ENCODE results near the gene KRT25.
A peak's percentile ranks its signal among the peaks of the same experiment; 100 is the strongest.

Gene KRT25, protein sequence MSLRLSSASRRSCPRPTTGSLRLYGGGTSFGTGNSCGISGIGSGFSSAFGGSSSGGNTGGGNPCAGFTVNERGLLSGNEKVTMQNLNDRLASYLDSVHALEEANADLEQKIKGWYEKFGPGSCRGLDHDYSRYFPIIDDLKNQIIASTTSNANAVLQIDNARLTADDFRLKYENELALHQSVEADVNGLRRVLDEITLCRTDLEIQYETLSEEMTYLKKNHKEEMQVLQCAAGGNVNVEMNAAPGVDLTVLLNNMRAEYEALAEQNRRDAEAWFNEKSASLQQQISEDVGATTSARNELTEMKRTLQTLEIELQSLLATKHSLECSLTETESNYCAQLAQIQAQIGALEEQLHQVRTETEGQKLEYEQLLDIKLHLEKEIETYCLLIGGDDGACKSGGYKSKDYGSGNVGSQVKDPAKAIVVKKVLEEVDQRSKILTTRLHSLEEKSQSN

DNA sequence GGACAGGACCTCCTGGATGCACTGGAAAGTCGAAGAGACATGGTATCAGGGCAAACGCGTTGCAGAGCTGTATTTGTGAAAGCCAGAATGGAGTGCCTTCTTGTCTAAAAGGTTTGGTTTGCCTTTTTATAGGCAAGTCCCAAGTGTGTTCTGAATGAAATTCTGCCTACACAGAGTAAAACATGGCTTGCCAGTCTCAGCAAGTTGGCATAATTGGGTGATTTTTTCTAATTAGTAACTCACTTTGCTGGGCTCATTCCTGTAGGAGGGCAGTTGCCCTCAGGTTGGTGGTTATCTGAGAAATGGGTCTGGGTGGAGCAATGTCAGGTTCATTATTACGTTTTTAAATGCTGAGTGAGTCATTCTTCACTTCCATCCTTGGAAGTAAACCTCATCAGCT lies at the start of gene KRT25:
KRT25 (minus strand) TSS at position 101 of the 400 bp plus-strand sequence; CDS start at position 41, 60 bp downstream.
- no peak for DNase-seq

DNA sequence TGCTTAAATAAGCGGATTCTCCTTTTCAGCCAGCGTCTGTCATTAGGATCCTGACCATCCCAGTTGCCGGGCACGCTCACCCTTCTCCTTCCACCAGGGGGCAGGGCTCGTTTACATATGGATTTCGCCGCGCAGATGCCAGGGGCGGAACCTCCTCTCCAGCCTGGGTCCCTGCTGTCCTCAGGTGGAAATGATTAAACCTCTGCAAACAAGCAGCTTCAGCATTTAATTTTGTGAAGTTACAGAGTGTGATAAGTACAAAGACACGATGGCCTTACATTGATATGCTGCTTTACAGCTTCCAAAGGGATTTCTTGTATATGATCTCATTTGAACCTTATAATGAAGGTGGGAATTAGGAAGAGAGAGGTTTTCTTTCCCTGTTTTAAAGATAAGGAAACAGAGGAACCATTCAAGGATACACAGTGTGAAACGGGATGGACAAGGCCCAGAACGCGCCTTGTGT lies 48.5 kb upstream of the KRT25 start:
- DNase-seq = peak; percentile 23

DNA sequence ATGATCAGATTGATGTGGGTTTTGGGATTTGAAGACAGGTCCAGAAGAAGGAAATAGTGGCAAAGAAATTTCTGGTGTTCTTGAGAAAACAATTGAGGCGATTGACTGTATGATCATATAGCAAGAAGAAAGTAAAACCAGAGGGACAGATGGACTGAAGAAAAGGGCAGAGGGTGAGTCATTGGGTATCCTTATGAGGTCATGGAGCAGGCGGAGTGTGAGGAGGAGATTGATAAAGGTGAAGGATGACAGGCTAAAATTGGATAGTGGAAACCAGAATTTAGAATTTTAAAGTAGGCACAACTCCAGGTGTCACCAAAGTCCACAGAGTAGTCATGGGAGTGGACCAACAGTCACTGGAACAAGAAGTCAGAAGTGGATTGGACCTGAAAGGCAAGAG lies 46.0 kb upstream of the KRT25 start:
- DNase-seq = no peak

DNA sequence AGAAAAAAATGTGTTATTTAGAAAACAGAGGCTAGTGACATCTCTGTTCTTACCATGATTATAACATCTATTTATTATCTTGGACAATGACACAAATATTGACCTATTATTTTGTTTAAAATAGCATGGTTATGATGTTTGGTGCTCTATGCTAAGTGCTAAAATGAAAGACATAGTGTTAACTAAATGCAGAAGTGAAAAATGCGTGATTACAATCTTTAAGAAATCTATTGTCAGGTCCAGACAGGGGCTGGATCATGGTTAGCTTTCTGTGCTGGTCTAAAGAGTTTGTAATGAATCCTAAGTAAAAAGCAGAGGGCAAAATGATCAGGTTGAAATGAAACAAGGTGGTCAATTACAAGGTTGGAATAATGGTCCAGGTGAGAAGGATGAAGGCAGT lies 45.2 kb upstream of the KRT25 start:
- no peak for DNase-seq

DNA sequence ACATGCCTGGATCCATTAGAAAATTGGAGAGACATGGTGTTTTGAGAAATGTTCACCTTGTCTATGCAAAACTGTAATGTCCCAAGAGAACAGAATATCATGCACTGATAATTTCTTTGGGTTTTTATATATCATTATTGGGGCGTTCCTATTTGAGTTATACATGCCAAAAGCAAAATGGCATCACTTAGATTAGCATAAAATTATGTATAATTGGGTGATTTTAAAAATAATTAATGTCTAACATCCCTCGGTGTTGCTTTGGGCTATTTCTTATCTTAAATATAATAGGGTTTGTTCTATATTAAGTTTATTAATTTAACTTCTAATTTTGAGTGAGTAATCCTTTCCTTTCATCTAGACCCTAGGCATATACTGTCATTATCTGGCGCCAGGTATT lies 44.7 kb upstream of the KRT25 start, which contains the start of gene KRT28:
KRT28 (minus strand) TSS at position 101 of the 400 bp plus-strand sequence; CDS start at position 35, 66 bp downstream.
- no peak for DNase-seq

DNA sequence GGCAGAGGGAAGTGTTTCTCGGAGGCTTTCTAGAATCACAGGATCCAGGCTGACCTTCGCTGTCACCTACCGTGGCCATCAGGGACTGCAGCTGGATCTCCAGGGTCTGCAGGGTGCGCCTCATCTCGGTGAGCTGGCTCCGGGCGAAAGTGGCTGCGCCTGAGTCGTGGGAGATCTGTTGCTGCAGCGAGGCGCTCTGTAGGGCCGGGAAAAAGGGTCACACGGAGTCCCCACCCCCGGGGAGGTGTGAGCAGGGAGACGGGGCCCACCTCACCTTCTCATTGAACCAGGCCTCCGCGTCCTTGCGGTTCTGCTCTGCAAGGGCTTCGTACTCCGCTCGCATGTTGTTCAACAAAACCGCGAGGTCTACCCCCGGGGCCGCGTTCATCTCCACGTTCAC lies 41.7 kb upstream of the KRT25 start:
- DNase-seq = no peak

DNA sequence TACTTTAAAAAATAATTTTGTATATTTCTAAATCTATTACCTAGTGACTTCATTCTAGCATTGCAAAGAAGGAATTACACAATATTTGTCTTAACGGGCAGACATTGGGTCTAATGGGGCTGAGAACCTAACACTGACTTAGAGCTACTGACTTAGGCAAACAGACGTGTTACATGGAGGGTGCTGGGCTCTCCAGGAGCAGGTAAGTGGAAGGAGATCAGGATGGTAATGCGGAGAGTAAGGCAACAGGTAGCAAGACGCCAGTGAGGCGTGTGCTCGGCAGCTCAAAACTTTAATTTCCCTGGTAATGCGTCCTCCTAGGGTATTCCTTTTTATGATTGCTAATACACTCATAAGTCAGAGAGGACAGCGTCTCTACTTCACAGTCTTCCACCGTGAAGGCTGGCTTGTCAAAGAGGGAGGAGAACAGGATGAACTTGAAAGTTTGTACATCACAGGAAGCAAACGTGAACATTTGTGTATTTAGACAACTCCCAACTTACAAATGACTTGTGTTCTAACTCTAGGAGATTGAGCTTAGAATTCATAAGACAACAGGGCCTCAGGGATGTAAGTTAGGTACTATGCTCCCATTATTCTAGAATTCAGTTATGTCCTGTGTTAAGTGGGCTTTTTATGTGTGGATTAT lies 40.0 kb upstream of the KRT25 start:
- DNase-seq = no peak

DNA sequence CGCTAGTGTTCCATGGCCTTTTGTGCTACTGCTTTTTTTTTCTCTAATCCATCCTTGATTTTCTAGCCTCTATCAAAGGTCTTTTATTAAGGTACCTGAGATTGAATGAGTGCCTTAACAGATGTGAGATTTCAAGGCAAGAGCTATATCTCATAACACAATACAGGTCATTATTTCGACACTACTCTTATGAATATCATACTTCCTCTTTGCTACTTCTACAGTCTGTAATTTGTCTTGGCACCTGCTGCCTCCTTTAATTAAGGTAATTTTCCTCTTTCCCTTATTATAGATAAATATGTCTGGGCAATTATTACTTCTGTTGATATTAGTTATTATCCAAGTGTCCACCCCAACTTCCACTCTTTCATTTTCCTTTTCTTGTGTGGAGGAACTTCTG lies 39.3 kb upstream of the KRT25 start:
- no peak for DNase-seq

DNA sequence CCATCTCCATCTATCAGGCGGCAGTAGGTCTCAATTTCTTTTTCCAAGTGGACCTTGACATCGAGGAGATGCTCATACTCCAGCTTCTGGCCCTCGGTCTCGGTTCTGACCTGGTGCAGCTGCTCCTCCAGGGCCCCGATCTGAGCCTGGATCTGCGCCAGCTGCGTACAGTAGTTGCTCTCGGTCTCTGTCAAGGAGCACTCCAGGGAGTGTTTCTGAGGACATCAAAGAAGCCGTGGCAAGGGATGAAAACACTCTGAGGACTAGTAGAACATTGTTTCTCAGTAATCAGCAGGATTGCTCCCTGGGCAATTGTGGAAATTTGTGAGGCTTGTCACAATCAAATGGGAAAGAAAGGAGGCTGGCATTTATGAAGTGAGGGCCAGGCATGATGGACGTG lies 38.7 kb upstream of the KRT25 start:
- DNase-seq = no peak

DNA sequence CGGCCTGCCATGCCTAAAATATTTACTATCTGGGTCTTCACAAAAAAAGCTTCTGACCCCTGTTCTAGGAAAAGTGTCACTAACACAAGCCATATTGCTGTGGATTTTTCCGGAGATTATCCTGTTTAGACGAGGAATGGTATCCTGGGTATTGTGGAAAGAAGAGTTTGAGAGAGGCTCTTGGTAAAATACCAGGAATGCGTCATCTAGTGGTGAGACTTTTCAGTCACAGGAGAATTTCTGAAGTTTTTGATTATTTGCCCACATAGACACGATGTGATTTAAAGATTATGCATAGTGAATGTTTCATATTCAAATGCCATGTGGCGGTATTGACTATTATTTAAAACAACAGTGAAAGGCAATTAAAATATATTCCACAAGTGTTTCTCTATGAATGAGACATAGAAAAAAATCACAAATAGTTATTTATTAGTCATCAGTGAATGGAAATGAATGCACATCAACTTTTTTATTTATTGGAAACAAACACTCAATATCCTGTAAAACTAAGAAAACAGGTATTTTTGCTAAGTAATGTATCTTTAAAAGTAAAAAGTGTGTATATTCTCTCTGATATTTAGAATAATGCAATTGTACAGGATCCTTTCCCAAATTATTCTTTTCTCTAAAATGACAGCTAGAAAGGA lies 36.8 kb upstream of the KRT25 start:
- DNase-seq = no peak

DNA sequence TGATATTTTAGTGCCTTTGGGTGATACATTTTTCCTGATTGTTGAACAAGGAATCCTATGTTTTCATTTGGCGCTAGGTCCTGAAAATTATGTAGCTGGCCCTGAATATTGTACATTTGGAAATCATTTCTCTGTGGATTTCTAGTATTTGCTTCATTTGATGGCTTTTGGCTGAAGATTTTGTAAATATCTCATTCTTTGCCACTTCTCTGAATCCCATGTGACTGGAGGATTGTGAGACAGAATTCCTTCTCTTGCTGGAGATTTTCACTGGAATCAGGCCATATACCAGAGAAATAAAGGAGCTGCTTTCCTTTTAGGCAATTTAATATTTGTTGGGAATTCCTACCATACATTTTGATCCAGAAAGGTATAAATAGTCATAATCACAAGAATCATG lies 36.0 kb upstream of the KRT25 start:
- no peak for DNase-seq

DNA sequence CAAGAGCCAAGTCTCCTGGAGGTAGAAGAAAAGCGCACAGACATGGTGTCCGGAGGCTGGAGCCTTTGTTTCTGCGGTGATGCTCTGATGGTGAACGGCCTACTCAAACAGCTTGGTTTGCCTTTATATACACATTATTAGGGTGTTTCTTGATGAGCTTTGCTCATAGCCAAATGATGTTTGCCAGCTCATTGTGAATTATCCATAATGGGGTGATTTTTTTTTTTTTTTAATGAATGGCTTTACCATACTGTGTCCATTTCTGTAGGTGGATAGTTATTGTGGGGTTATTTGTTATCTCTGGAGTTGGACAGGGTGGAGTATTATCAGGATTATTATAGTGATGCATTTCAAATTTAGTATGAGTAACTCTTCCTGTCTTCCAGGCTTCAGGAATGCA lies 27.3 kb upstream of the KRT25 start, which contains the start of gene KRT27:
KRT27 (minus strand) TSS at position 101 of the 400 bp plus-strand sequence; CDS start at position 44, 57 bp downstream.
- no peak for DNase-seq

DNA sequence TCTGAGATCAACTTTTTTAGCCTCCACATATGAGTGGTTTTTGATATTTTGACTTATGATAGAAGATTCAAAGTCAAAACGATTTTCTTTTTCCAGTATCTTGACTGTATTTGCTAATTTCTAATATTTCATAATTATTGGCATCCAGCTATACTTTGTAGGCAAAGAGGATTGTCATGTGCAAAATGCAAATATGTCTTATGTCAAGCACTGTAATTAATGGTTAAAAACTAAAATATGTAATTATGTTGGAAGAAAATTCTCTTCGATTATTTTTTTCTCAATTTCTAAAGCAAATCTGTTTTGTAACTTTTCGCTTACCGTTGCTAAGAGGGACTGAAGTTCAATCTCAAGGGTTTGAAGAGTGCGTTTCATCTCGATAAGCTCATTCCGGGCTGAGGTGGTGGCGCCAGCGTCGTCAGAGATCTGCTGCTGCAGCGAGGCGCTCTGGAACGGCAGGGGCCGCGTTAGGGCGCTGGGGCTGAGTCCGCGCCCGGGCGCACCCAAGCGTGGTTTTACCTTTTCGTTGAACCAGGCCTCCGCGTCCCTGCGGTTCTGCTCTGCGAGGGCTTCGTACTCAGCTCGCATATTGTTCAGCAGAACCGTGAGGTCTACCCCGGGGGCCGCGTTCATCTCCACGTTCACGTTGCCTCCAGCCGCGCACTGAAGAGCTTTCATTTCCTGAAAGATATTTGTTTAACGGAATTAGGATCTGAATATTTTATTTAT lies 24.2 kb upstream of the KRT25 start:
- DNase-seq = no peak

DNA sequence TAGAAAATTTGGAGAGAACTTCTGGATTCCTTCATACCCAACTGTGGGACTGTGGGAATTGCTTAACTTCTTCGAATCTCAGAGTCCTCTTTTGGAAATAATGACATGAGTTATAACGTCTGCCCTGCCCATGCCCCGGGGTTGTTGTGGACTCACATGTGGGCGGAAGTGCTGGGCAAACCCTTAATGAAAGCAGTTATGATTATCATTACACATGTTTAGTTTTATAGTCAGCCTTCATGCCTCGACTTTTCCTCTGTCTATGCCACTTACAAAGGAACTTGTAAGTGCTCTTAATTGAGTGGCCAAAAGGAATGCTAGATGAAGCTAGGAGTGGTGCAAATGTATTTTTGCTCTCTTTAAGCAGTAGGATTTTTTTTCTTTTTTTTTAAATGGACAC lies 23.3 kb upstream of the KRT25 start:
- no peak for DNase-seq

DNA sequence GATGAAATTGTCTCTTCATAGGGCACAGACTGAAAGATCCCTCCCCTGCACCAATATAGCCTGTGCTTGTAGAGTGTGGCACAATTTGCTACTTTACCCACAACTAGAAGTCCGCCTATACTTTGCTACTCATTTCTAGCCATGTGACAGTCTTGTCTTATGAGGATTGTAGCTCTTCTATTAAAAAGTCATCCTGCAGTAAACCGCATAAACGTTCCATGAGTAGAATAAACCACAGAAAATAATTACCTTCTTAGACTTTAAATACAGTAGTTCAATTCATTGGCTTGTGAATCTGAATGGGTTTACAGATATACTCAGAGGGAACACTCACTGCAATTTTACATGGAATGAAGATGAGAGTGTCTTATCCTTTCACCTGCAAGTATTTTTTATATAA lies 22.8 kb upstream of the KRT25 start:
- DNase-seq = no peak

DNA sequence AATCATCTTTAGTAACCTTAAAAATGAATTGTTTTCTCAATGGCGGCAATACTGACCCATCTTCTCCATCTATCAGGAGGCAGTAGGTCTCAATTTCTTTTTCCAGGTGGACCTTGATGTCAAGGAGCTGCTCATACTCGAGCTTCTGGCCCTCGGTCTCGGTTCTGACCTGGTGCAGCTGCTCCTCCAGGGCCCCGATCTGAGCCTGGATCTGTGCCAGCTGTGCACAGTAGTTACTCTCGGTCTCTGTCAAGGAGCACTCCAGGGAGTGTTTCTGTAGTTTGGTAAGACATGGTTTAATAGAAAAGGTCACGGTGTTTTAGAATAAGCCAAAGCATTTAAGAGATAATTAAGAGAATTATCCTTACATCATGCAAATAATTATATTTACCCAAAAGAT lies 22.3 kb upstream of the KRT25 start:
- DNase-seq = no peak

DNA sequence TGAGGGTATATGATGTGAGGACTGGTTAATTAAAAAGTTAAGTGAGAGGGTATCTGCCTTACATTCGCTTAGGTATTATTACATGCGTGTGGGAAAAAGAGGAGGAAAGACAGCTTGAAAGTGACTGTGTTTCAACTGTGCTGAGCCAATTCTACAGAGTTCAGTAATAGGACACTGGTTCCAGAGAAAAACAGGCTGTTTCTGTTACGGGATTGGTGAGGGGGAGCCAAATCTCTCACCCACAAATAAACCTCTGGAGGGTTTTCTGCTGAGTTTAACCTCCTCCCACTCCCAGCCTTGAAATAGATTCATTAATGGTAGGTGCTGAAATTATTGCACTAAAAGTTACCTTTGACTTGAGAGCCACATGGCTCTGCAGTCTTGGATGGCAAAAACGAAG lies 20.8 kb upstream of the KRT25 start:
- DNase-seq = no peak

DNA sequence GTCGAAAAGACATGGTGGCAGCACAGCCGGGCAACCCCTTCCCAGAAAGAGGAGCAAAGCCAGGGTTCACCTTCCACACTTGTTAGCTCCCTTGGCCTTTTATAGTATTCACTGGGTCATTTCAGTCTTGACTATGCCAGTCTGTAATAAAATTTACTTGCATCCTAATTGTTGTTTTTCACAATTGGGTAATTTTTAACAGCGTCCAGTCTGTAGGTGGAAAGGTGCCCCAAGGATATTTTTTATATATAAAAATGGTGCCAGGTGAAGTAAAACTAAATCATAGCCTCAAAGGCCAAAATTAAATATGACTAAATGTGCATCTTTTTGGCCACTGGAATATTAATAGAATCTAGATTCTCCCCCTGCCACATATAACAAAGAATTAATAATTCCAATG lies 17.0 kb upstream of the KRT25 start, which contains the start of gene KRT26:
KRT26 (minus strand) TSS at position 101 of the 400 bp plus-strand sequence; CDS start at position 13, 88 bp downstream.
- DNase-seq = no peak

DNA sequence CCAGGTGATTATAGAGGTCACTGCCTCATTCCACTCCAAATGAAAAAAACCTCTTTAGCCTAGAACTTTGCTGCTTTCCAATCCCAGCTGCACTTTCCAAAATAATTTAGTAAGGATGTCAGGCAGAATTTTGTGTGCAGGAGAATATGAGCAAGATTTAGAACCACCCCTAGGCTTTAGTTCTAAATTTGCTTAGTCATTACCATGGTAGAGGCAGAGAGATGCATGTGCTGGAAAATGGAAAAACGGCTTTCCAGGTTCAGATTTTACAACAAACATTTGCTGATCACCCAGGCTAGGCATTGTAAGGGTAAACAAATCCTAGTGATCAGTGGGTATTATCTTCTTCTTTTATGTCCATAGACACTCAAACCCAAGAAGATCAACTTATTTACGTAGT lies 10.5 kb upstream of the KRT25 start:
- DNase-seq = no peak

DNA sequence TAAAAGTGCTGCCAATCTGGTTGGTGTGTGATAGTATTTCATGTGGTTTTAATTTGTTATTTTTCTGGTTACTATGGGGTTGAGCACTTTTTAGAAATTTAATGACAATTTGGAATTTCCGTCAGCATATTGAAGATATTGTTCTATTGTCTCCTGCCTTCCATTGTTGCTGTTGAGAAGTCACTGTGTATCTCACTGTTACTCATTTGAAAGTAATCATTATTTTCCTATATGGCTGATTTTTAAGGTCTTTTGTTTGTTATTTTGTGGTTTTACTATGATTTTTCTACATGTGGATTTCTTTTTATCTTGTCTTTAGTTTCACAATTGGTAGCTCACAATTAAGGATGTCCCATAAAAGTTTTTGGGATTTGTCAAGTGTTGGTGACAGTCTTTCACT lies 8.6 kb upstream of the KRT25 start:
- no peak for DNase-seq

DNA sequence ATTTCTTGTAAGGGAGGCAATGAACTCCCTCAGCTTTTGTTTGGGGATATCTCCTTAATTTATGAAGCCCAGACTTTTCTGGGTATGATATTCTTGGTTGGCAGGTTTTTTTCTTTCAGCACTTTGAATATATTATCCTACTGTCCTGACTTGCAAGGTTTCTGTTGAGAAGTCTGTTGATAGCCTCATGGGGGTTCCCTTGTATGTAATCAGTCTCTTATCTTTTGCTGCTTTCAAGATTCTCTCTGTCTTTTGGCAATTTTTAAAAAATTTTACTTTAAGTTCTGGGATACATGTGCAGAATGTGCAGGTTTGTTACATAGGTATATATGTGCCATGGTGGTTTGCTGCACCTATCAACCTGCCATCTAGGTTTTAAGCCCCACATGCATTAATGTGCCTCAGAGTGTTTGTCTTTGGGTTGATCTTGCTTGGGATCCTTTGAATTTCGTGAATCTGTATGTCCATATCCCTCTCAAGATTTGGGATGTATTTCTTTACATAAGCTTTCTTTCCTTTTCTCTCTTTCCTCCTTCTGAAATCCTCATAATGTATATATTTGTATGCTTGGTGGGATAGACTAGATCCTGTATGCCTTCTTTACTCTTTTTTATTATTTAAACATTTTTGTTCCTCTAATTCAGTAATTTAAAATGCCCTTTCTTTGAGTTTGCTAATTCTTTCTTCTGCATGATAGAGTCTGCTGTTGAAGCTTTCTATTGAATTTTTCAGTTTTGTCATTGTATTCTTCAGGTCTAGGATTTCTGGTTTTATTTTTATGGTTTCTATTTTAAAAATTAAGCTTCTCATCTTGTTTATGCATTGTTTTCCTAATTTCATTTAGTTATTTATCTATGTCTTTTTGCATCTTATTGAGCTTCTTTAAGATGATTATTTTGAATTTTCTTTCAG lies 5.2 kb upstream of the KRT25 start:
- DNase-seq = no peak

DNA sequence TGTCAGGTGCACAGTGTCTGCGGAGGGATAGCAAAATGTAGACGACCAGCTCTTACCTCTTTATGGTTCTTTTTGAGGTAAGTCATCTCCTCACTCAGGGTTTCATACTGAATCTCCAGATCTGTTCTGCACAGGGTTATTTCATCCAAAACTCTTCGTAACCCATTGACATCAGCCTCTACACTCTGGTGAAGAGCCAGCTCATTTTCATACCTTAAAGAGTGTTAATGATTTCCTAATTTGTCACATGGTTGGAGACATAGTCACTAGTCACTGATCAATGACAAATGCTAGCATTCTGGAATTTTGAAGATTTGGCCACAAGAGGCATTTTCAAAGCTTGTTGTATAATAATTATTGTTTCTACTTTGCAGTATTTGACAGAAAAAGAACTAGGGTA lies 1.3 kb downstream of the KRT25 start:
- DNase-seq = no peak

Data from GDM1 (cell line).